Prostate gland (tissue), 2 donors: ENCODE results near the gene NUCKS1.

ENCODE experiments used
- POLR2A ChIP-seq: fragments of 450-650 bp; IDR thresholded peaks from one replicate; pipeline ENCODE4 v1.6.1; 2016; ENCODE audit warnings: antibody characterized with exemption, mild to moderate bottlenecking
- POLR2AphosphoS5 ChIP-seq: sonication (generic); formaldehyde crosslinking; IDR thresholded peaks from one replicate; pipeline ENCODE4 v1.6.1; 2017; ENCODE audit warnings: antibody characterized with exemption
- TF ChIP-seq, protein P1 (sequence below), 4 experiments: fragments of 200-600 bp in 2 of 4; fragments of 450-650 bp in 2 of 4; sonication (generic) in 2 of 4; IDR thresholded peaks; 1 replicate in 3 of 4; 2 replicates in 1 of 4; pipeline ENCODE4 v1.5.1; 2016 to 2019; ENCODE audit warnings: antibody characterized with exemption in 4 of 4, mild to moderate bottlenecking in 2 of 4, moderate library complexity in 2 of 4

DNA sequence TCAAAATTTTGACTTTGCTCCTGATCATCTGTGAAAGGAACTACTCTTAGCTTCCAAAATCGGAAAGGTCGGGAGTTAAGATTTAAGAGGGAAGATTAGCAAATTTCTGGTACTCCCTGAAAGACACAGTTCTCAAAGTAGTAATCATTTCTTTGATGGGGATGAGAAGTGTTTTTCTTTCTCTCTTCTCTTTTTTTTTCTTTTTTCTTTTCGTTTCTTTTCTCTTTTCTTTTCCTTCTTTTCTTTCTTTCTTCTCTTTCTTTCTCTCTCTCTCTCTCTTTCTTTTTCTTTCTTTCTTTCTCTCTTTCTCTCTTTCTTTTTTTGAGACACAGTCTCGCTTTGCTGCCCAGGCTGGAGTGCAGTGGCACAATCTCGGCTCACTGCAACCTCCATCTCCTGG, 30.4 kb upstream of the NUCKS1 start:
- TF ChIP-seq POLR2A (no peak), POLR2AphosphoS5 (no peak)
- TF ChIP-seq, protein P1, sequence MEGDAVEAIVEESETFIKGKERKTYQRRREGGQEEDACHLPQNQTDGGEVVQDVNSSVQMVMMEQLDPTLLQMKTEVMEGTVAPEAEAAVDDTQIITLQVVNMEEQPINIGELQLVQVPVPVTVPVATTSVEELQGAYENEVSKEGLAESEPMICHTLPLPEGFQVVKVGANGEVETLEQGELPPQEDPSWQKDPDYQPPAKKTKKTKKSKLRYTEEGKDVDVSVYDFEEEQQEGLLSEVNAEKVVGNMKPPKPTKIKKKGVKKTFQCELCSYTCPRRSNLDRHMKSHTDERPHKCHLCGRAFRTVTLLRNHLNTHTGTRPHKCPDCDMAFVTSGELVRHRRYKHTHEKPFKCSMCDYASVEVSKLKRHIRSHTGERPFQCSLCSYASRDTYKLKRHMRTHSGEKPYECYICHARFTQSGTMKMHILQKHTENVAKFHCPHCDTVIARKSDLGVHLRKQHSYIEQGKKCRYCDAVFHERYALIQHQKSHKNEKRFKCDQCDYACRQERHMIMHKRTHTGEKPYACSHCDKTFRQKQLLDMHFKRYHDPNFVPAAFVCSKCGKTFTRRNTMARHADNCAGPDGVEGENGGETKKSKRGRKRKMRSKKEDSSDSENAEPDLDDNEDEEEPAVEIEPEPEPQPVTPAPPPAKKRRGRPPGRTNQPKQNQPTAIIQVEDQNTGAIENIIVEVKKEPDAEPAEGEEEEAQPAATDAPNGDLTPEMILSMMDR (IDR thresholded peaks at IDR 0.05): no peak
